ENCODE measurements around the gene ZNF26. TPM values are rescaled to one million over a fixed set of nuclear protein-coding genes. Genes with fewer than 3 reads are reported as not detected.
"Not testable (repeated sequence)": the region's sequence is repeated elsewhere in the genome, so short reads cannot be mapped to it uniquely, and the experiment has no call there.

Gene ZNF26
- total and polyA plus RNA-seq, 12 donors, result 2.3 to 6.2 (median 3.8) TPM

DNA sequence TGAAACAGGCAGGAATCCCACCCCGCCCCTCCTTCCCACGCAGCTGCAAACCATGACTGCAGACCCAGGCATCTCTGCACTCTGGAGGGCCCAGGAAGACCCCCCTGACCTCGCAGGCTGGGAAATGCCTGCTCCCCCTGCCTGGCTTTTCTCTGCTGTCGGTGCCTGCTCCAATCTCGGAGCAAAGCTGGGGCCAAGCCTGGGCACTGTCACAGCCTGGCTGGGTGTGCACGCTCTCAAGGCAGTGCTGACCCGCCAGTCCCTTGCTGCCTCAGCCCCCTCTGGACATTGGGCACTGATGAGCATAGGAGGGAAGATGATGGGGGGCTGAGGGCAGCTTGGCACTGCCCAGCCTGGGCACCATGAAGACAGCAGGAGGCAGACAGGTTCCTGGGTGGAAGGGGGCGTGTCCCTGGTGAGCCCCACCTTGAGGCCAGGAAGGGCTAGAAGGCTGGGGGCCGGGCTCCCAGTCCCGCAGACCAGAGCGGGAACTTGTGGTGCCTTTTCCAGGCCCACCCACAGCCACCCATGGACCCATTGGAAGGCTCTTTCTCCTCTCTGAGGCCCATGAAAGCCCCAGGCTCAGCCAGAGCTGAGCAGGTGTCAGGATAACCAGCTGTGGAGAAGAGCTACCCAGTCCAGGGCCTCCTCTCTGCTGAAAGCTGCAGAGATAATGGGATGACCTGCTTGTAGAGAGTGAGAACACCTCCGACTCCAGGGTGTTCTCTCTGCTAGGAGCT is 19.3 kb upstream of the ZNF26 start:
- intact Hi-C loops (cut with DNase I), result no loop called here
- TF ChIP-seq, protein P1, sequence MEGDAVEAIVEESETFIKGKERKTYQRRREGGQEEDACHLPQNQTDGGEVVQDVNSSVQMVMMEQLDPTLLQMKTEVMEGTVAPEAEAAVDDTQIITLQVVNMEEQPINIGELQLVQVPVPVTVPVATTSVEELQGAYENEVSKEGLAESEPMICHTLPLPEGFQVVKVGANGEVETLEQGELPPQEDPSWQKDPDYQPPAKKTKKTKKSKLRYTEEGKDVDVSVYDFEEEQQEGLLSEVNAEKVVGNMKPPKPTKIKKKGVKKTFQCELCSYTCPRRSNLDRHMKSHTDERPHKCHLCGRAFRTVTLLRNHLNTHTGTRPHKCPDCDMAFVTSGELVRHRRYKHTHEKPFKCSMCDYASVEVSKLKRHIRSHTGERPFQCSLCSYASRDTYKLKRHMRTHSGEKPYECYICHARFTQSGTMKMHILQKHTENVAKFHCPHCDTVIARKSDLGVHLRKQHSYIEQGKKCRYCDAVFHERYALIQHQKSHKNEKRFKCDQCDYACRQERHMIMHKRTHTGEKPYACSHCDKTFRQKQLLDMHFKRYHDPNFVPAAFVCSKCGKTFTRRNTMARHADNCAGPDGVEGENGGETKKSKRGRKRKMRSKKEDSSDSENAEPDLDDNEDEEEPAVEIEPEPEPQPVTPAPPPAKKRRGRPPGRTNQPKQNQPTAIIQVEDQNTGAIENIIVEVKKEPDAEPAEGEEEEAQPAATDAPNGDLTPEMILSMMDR (IDR thresholded peaks at IDR 0.05), result no peak
- no peak overlapping the region for H3K27ac ChIP-seq
- ATAC-seq (peak in 1 of 8 donors; percentile 49), DNase-seq (no peak)
- peaks cover 0 to 42% (median 5%) of the 10 kb centered on the region in 9 donors for H3K36me3 ChIP-seq
- peaks cover 0 to 95% (median 0%) of the 10 kb centered on the region in 11 donors for H3K9me3 ChIP-seq
- WGBS, 2 donors, result 96% methylated on average over 12 of the region's 12 CpGs
- no peak overlapping the region for H3K4me3 ChIP-seq
- H3K27me3 ChIP-seq, result no peaks in the 10 kb centered on the region
- H3K4me1 ChIP-seq, result no peaks in the 10 kb centered on the region

DNA sequence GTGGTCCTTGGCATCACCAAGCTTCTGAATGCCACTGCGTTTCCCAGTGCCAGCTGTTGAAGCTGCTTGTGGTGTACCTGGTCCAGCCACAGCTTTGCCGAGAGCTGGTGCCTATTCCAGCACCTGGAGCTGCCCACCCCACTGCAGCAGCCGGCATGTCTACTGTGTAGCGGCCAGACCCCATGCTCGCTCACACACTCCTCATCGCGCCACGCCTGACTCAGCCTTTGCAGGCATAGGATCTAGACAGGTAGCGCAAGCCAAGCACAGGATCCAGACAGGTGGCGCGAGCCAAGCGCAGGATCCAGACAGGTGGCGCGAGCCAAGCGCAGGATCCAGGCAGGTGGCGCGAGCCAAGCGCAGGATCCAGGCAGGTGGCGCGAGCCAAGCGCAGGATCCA is 18.4 kb upstream of the ZNF26 start:
- Histone ChIP-seq H3K4me1 (no peaks in the 10 kb centered on the region), H3K4me3 (no peak overlapping the region), H3K27me3 (no peaks in the 10 kb centered on the region), H3K27ac (no peak overlapping the region), H3K9me3 (peaks cover 0 to 95% (median 0%) of the 10 kb centered on the region in 11 donors), H3K36me3 (peaks cover 0 to 33% (median 4%) of the 10 kb centered on the region in 9 donors)
- intact Hi-C loops (cut with DNase I), result no loop called here
- ATAC-seq (no peak), DNase-seq (no peak)
- 89 to 91% methylated on average over 16 to 21 of the region's 21 CpGs for WGBS, 2 donors
- TF ChIP-seq, protein P1 (IDR thresholded peaks at IDR 0.05), result no peak

GRCh38 chr12:132972374-132972773 is 13.8 kb upstream of the ZNF26 start:
- intact Hi-C loops (cut with DNase I), result no loop called here
- ATAC-seq (no peak), DNase-seq (no peak)
- H3K4me3 ChIP-seq, result no peak overlapping the region
- H3K36me3 ChIP-seq, result no peaks in the 10 kb centered on the region
- peaks cover 0 to 97% (median 0%) of the 10 kb centered on the region in 11 donors for H3K9me3 ChIP-seq
- WGBS, 2 donors, result 56 to 71% methylated on average over 1 of the region's 1 CpG
- no peaks in the 10 kb centered on the region for H3K27me3 ChIP-seq
- no peak overlapping the region for H3K27ac ChIP-seq
- TF ChIP-seq, protein P1 (IDR thresholded peaks at IDR 0.05), result no peak
- H3K4me1 ChIP-seq, result no peaks in the 10 kb centered on the region

DNA sequence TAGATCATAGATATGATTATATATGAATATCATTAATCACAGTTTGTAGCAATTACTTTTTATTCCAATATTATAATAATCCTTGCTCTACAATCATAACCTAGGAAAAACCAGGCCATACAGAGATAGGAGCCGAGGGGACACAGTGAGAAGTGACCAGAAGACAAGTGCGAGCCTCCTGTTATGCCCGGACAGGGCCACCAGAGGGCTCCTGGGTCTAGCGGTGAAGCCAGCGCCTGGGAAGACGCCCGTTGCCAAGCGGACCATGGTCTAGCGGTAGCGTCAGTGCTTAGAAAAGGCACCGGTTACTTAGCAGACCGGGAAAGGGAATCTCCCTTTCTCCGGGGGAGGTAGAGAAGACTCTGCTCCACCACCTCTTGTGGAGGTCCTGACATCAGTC is 9.3 kb upstream of the ZNF26 start:
- TF ChIP-seq, protein P1 (IDR thresholded peaks at IDR 0.05), result peak in 8 of 9 donors; percentile 31 to 58 (median 48)

More for the DNA sequence above, 9.3 kb upstream of the ZNF26 start:
- WGBS, 2 donors, result 21 to 31% methylated on average over 13 of the region's 13 CpGs
- H3K27ac ChIP-seq; intact Hi-C loops (cut with DNase I); H3K27me3 ChIP-seq; H3K4me1 ChIP-seq; ATAC-seq; H3K36me3 ChIP-seq: not testable (repeated sequence)
- Histone ChIP-seq H3K4me3 (peak overlapping the region in 1 of 10 donors; percentile 15), H3K9me3 (peaks cover 0 to 84% (median 0%) of the 10 kb centered on the region in 11 donors)
- peak in 1 of 2 donors; percentile 59 for DNase-seq

Data from heart right ventricle (tissue), 16 donors.